GM23248 (cell line): ENCODE measurements around the gene UBASH3B. TPM values are rescaled to one million over a fixed set of nuclear protein-coding genes. Genes with fewer than 3 reads are reported as not detected.

Experiments
- DNase-seq: peaks from one replicate; pipeline ENCODE4 v3.0.0-alpha.2; 2015
- H2AFZ ChIP-seq: fragments of 200-600 bp; sonication (generic); 2 replicates; pipeline ENCODE4 v1.6.1; 2016; ENCODE audit warnings: antibody characterized with exemption
- H3F3A ChIP-seq: fragments of 200-600 bp; sonication (generic); 2 replicates; pipeline ENCODE4 v1.6.1; 2016; ENCODE audit warnings: mild to moderate bottlenecking, antibody characterized with exemption, mixed run types; ENCODE audit not compliant: insufficient read depth
- H3K27ac ChIP-seq: fragments of 200-600 bp; sonication (generic); 2 replicates; pipeline ENCODE4 v1.5.1; 2016; ENCODE audit warnings: mild to moderate bottlenecking
- H3K27me3 ChIP-seq: fragments of 200-600 bp; sonication (generic); replicated peaks from 2 replicates; pipeline ENCODE4 v1.6.1; 2016; ENCODE audit warnings: mild to moderate bottlenecking; ENCODE audit not compliant: insufficient read depth
- H3K36me3 ChIP-seq: fragments of 200-600 bp; sonication (generic); 2 replicates; pipeline ENCODE4 v1.6.1; 2016; ENCODE audit warnings: low read depth, mild to moderate bottlenecking
- H3K4me1 ChIP-seq: fragments of 200-600 bp; sonication (generic); 2 replicates; pipeline ENCODE4 v1.6.1; 2016; ENCODE audit warnings: mild to moderate bottlenecking; ENCODE audit not compliant: insufficient read depth
- H3K4me2 ChIP-seq: fragments of 200-600 bp; sonication (generic); one replicate; pipeline ENCODE4 v1.6.1; 2016; ENCODE audit warnings: mild to moderate bottlenecking; ENCODE audit not compliant: unreplicated experiment
- H3K4me3 ChIP-seq: fragments of 200-600 bp; sonication (generic); 2 replicates; pipeline ENCODE4 v1.5.1; 2016; ENCODE audit warnings: mild to moderate bottlenecking
- H3K79me2 ChIP-seq: fragments of 200-600 bp; sonication (generic); 2 replicates; pipeline ENCODE4 v1.6.1; 2016; ENCODE audit warnings: mild to moderate bottlenecking; ENCODE audit not compliant: insufficient read depth
- H3K9ac ChIP-seq: fragments of 200-600 bp; sonication (generic); 2 replicates; pipeline ENCODE4 v1.6.1; 2016; ENCODE audit warnings: mild to moderate bottlenecking
- H3K9me2 ChIP-seq: fragments of 200-600 bp; sonication (generic); 2 replicates; pipeline ENCODE4 v1.6.1; 2016; ENCODE audit warnings: mixed run types, mild to moderate bottlenecking, moderate library complexity; ENCODE audit not compliant: insufficient read depth
- H3K9me3 ChIP-seq: fragments of 200-600 bp; sonication (generic); one replicate; pipeline ENCODE4 v1.6.1; 2017; ENCODE audit warnings: low read depth
- H4K20me1 ChIP-seq: fragments of 200-600 bp; sonication (generic); 2 replicates; pipeline ENCODE4 v1.6.0; 2016; ENCODE audit not compliant: insufficient read depth
- EZH2 ChIP-seq: fragments of 200-600 bp; sonication (generic); IDR thresholded peaks from 2 replicates; pipeline ENCODE4 v1.6.1; 2018; ENCODE audit warnings: antibody characterized with exemption, mild to moderate bottlenecking; ENCODE audit not compliant: insufficient read depth, poor library complexity, severe bottlenecking
- EZH2phosphoT487 ChIP-seq: fragments of 200-600 bp; sonication (generic); IDR thresholded peaks from 2 replicates; pipeline ENCODE4 v1.6.1; 2018; ENCODE audit warnings: antibody characterized with exemption, moderate library complexity, mild to moderate bottlenecking, low read depth; ENCODE audit not compliant: insufficient read depth
- WGBS, 2 experiments: methylation state at CpG; one replicate each; pipeline ENCODE4 v1.1.6; 2015 to 2017; ENCODE audit warnings: low lambda C conversion rate in 2 of 2, low coverage in 1 of 2; ENCODE audit errors: missing lambda C conversion rate in 2 of 2; 5-methylcytosine and 5-hydroxymethylcytosine counted together
- in situ Hi-C: fragments of 300-500 bp; cut with MboI; formaldehyde crosslinking; loops from 2 replicates; pipeline ENCODE4 v1.15.0; 2020
- polyA plus RNA-seq: library from polyadenylated mRNA; unstranded; fragments of >200 nt; fragmentation: Nextera tagmentation; extraction: Ambion mirVana; gene quantifications from 2 replicates; pipeline ENCODE4 v1.2.1, GENCODE V29; 2016
- small RNA-seq: library from RNA; depleted of rRNA; stranded (forward); fragments of <200 nt; gene quantifications from one replicate; pipeline ENCODE3, GENCODE V24; 2014; ENCODE audit warnings: low read depth, low replicate concordance
- total RNA-seq: library from RNA; depleted of rRNA; stranded (reverse); fragments of >200 nt; shearing (Covaris generic); gene quantifications from 2 replicates; pipeline ENCODE4 v1.2.3, GENCODE V29; 2014; rRNA removed

Gene UBASH3B
- total and polyA plus RNA-seq, 2 experiments from 2014 or later: 15.5 to 19.7 TPM

DNA sequence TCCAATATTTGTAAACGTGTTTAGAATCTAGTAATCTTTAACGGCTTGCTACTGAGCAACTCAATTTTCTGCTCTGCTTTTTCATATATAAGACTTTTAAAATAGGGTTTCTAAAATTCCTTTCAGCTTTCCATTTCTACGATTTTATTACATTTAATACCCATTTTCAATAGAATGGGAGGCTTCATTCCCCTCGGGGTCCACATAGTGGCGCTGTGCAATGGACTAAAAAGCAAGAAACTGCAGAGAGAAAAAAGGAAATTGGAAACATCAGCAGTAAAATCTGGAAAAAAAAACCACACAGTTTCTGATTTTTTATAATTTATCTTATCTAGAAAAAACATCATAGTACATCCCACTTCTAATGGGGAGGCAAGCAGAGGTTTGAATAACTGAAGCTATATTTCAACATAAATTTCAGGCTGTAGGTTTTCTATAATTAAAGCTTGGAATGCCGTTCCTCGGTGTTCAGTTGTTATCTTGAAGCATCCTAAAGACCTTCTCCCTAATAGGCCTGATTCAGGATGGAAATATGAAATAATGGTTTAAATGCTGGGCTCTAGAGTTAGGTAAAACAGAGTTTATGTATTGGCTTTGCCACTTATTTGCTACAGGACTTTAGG, 208.3 kb downstream of the UBASH3B start:
- no peak overlapping the region for H2AFZ ChIP-seq
- no peaks in the 10 kb centered on the region for H3K36me3 ChIP-seq
- H3K4me3 ChIP-seq: no peak overlapping the region
- no peaks in the 10 kb centered on the region for H3K79me2 ChIP-seq
- no peaks in the 10 kb centered on the region for H4K20me1 ChIP-seq
- H3K9me3 ChIP-seq: no peaks in the 10 kb centered on the region
- no peak overlapping the region for H3K27ac ChIP-seq
- 25 to 27% methylated on average over 7 of the region's 7 CpGs for WGBS, 2 experiments
- H3K4me2 ChIP-seq: no peak overlapping the region
- H3F3A ChIP-seq: no peaks in the 10 kb centered on the region
- no peak overlapping the region for H3K9ac ChIP-seq
- peak; percentile 75 for DNase-seq
- no peaks in the 10 kb centered on the region for H3K9me2 ChIP-seq
- TF ChIP-seq EZH2phosphoT487 (no peak), EZH2 (no peak)
- H3K4me1 ChIP-seq: no peaks in the 10 kb centered on the region
- in situ Hi-C loops: no loop called here
- no peaks in the 10 kb centered on the region for H3K27me3 ChIP-seq

Small RNA genes lying within 50 kb of the gene (small RNA-seq; reads per million reads assigned to genes)
- not detected for gene RF01210

Other genes with a start within 250 kb of the UBASH3B start
- gene CRTAM, start 182.8 kb downstream of the UBASH3B start, total RNA-seq: not detected in 2 replicates
- gene CRTAM, start 182.8 kb downstream of the UBASH3B start, polyA plus RNA-seq: not detected in 2 replicates
- 5.1 and 7.3 TPM in 2 replicates for gene JHY, start 227.0 kb downstream of the UBASH3B start, total RNA-seq
- gene JHY, start 227.0 kb downstream of the UBASH3B start, polyA plus RNA-seq: 5.3 and 6.7 TPM in 2 replicates